PFSK-1 (cell line): ENCODE results near the gene SPIN4. TPM values are rescaled to one million over a fixed set of nuclear protein-coding genes. Genes with fewer than 3 reads are reported as not detected.

ENCODE experiments used
- FOXP2 ChIP-seq: optimal IDR thresholded peaks from 2 replicates; pipeline ENCODE3; 2011; ENCODE audit warnings: borderline replicate concordance, control low read depth, inconsistent platforms; ENCODE audit not compliant: insufficient read depth; ENCODE audit errors: extremely low read length, extremely low read depth
- POLR2AphosphoS5 ChIP-seq: IDR thresholded peaks from 2 replicates; pipeline ENCODE4 v1.6.1; 2012; ENCODE audit warnings: low read depth, mild to moderate bottlenecking, control low read depth, low read length, moderate library complexity
- SIN3A ChIP-seq: IDR thresholded peaks from 2 replicates; pipeline ENCODE4 v1.6.1; 2012; ENCODE audit warnings: mild to moderate bottlenecking, low read length, moderate library complexity, borderline replicate concordance; ENCODE audit not compliant: insufficient read depth
- TAF1 ChIP-seq: IDR thresholded peaks from 2 replicates; pipeline ENCODE4 v1.6.1; 2012; ENCODE audit warnings: low read length, control low read depth, borderline replicate concordance; ENCODE audit not compliant: insufficient read depth
- polyA plus RNA-seq: library from polyadenylated mRNA; unstranded; fragments of >200 nt; gene quantifications from one replicate; pipeline ENCODE4 v1.2.1, GENCODE V29; 2012; ENCODE audit warnings: low read depth, missing spikeins; ENCODE audit not compliant: insufficient read length
- TF ChIP-seq, protein P1 (sequence below), 2 experiments: IDR thresholded peaks; 2 replicates each; pipeline versions ENCODE4 v1.6.1 to v1.8.0; 2011 to 2012; ENCODE audit warnings: low read depth in 2 of 2, low read length in 2 of 2, control low read depth in 1 of 2, inconsistent platforms in 1 of 2, mild to moderate bottlenecking in 1 of 2, moderate library complexity in 1 of 2; ENCODE audit not compliant: insufficient read depth in 1 of 2

The SPIN4 gene
- not detected for polyA plus RNA-seq

DNA sequence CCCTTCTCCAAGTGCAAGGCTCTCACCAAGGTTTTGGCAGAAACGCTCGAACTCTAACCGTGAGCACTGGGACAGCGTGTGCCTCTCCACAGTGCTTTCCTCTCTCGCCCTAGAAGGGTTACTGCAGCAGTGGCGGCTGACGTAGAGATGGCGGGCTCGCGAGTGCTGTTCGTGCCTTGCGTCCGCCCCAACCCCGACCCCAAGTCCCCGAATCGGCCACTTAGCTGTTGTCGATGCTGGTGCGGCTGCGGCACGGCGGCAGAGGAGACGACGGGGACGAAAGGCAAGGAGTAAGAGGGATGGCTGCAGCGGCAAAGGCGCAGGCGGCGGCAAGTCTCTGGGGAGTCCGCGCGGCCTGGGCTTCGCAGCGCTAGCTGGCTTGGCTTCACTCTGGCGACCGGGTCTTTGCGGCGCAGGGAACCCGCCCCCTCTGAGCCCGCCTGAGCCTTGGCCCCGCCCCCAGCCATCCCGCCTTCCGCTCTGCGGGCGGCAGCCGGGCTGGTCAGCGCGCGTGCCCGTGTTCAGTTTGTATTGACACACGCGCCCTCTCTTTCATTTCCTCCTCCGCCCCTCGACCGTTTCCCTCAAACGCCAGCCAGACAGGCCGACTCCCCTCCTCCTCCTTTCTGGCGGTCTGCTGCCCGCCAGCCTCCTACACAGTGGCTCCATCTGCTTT, at the start of gene SPIN4:
Gene SPIN4 (minus strand): TSS at position 392 of the 676 bp plus-strand sequence. CDS start 513 bp downstream, outside the sequence.
- TF ChIP-seq SIN3A (no peak), TAF1 (no peak), FOXP2 (peak; percentile 27), POLR2AphosphoS5 (no peak)
- TF ChIP-seq, protein P1, sequence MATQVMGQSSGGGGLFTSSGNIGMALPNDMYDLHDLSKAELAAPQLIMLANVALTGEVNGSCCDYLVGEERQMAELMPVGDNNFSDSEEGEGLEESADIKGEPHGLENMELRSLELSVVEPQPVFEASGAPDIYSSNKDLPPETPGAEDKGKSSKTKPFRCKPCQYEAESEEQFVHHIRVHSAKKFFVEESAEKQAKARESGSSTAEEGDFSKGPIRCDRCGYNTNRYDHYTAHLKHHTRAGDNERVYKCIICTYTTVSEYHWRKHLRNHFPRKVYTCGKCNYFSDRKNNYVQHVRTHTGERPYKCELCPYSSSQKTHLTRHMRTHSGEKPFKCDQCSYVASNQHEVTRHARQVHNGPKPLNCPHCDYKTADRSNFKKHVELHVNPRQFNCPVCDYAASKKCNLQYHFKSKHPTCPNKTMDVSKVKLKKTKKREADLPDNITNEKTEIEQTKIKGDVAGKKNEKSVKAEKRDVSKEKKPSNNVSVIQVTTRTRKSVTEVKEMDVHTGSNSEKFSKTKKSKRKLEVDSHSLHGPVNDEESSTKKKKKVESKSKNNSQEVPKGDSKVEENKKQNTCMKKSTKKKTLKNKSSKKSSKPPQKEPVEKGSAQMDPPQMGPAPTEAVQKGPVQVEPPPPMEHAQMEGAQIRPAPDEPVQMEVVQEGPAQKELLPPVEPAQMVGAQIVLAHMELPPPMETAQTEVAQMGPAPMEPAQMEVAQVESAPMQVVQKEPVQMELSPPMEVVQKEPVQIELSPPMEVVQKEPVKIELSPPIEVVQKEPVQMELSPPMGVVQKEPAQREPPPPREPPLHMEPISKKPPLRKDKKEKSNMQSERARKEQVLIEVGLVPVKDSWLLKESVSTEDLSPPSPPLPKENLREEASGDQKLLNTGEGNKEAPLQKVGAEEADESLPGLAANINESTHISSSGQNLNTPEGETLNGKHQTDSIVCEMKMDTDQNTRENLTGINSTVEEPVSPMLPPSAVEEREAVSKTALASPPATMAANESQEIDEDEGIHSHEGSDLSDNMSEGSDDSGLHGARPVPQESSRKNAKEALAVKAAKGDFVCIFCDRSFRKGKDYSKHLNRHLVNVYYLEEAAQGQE (IDR thresholded peaks at IDR 0.05; ENCODE audit: insufficient read depth in 1 of 2, low read depth in 2 of 2, low read length in 2 of 2) = no peak

DNA sequence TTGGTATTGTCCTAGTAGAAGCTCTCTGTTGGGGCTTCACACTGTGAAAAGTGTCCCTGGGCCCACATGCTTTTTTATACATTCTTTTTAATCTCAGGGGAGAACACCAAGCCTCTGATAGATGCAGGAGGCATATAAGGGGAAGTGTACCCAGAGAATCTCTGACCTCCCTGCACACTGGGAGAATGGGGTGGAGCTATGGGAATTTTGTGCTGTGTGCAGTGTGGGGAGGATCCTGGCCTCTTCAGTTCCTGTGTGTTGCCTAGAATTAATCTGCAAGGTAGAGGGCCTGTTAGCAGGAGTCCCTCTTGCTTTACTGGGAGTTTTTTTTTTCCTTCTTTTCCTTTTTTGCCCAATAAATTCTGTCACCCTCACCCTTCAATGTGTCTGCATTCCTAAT, 49.2 kb upstream of the SPIN4 start:
- TF ChIP-seq TAF1 (no peak), SIN3A (no peak)
- TF ChIP-seq, protein P1 (IDR thresholded peaks at IDR 0.05; ENCODE audit: insufficient read depth in 1 of 2, low read depth in 2 of 2, low read length in 2 of 2) = no peak

DNA sequence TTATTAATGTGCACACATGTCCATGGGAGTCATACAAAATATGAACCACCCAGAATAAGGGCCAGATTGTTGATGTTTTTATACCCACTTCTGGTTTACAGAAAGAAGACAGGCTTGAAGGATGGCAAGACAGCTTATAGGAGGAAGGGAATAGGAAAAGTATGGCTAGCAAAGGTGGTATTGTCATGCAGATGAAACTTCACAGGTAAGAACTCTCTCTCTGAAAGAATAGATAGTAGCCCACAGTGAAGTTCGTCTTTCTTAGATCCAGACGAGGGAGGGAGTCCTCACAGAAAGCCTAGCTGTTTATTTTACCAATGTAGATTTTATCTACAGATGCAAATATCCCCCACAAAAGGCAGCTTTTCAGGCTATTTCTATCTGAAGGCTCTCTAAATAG, 43.7 kb upstream of the SPIN4 start:
- TF ChIP-seq TAF1 = no peak

DNA sequence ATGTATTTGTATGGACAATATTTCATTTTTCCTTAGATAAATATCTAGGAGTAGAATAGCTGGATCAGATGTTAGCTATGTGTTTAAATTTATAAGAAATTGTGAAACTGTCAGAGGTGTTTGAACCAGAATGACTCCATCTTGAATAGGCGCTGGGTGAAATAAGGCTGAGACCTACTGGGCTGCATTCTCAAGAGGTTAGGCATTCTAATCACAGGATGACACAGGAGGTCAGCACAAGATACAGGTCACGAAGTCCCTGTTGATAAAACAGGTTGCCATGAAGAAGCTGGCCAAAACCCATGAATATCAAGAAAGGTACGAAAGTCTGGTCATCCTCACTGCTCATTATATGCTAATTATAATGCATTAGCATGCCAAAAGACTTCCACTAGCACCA, 36.3 kb upstream of the SPIN4 start:
- TF ChIP-seq POLR2AphosphoS5 = no peak

DNA sequence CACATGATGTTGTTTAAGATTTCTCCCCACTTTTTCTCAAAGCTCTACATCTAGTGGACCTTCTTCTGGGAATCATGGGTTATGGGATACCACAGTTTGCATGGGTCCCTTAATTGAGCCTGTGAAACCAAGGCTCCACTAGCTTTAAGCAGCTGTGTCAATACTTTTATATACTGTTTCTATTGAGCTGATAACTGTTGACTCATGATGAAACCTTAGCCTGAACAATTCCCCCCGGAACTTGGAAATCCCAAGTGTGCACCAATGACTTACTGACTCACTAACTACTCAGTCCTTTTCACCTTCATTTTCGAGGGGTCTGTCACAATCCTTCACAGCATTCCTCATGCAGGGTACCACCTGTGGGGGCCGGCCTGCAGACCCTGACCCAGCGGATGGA, 12.7 kb upstream of the SPIN4 start:
- no peak for TF ChIP-seq POLR2AphosphoS5

DNA sequence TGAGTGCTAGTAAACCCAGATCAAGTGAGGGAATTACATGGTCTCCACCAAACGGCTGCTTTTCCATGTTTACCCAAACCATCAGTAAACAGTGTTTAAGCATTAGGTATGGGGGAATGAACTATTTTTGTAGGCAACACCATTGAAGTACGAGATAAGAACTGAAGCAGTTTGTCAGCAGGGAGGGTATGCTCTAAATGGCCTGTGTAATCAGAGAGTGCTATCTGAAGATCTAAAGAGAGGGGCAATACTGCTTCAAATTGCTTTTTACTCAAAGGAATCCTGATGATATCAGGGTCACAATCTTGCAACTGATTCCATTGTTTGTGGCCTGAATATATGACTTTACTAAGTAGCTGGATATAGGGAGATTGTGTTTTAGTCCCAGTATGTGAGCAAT, 10.4 kb upstream of the SPIN4 start:
- TF ChIP-seq POLR2AphosphoS5 (no peak), FOXP2 (no peak), SIN3A (no peak), TAF1 (no peak)
- TF ChIP-seq, protein P1 (IDR thresholded peaks at IDR 0.05; ENCODE audit: insufficient read depth in 1 of 2, low read depth in 2 of 2, low read length in 2 of 2) = no peak

DNA sequence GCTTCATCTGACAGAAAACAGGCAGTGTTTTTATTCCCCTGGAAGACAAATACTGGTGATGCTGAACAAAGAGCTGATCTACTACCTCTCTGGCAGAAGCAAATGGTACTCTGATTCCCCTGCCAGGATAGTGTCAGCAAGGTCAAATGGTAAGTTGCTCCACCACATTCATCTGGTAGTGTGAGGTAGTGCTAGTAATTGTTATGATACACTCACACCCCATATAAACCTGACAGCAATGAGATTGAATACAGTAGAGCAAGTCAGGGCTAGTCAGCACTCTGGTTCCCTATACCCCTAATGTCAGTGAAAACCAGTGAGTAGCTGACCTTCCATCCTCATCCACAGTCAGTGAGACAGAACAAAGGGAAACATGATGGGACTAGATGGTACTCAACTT, 3.4 kb upstream of the SPIN4 start:
- TF ChIP-seq, protein P1 (IDR thresholded peaks at IDR 0.05; ENCODE audit: insufficient read depth in 1 of 2, low read depth in 2 of 2, low read length in 2 of 2) = no peak
- no peak for TF ChIP-seq POLR2AphosphoS5
- TF ChIP-seq TAF1 = no peak
- no peak for TF ChIP-seq FOXP2
- no peak for TF ChIP-seq SIN3A
